Keratinocyte (primary cell): ENCODE measurements around the gene COL9A2.

Experiments used
- CTCF ChIP-seq, 3 experiments: IDR thresholded peaks in 1 of 3; conservative IDR thresholded peaks in 1 of 3; optimal IDR thresholded peaks in 1 of 3; 2 replicates in 2 of 3; 3 replicates in 1 of 3; pipeline versions ENCODE3 to v1.5.1; 2011; ENCODE audit warnings: low read length in 3 of 3, mild to moderate bottlenecking in 3 of 3, moderate library complexity in 2 of 3, control low read depth in 1 of 3, inconsistent platforms in 1 of 3; ENCODE audit not compliant: insufficient read depth in 2 of 3; ENCODE audit errors: extremely low read depth in 1 of 3
- EZH2 ChIP-seq: IDR thresholded peaks from one replicate; pipeline ENCODE4 v1.6.1; 2012; ENCODE audit warnings: inconsistent platforms, mild to moderate bottlenecking, low read length, moderate library complexity

- no peak for TF ChIP-seq CTCF (optimal IDR thresholded peaks at IDR 0.05 in 1 of 3, IDR thresholded peaks at IDR 0.05 in 1 of 3, conservative IDR thresholded peaks at IDR 0.05 in 1 of 3; ENCODE audit: extremely low read depth in 1 of 3, insufficient read depth in 2 of 3, low read length in 3 of 3)
- TF ChIP-seq EZH2: no peak
Observed at GRCh38 chr1:40273547-40274166, 43.4 kb downstream of the COL9A2 start.
